AML-193 (cell line): Measurements from ENCODE around the gene SUGCT.
"Not testable (repeated sequence)": the region's sequence is repeated elsewhere in the genome, so short reads cannot be mapped to it uniquely, and the experiment has no call there.

ENCODE experiments used
- DNase-seq, 2 experiments: peaks; one replicate each; lab custom pipeline; 2025; lab: John Stamatoyannopoulos, UW

The SUGCT gene

DNA sequence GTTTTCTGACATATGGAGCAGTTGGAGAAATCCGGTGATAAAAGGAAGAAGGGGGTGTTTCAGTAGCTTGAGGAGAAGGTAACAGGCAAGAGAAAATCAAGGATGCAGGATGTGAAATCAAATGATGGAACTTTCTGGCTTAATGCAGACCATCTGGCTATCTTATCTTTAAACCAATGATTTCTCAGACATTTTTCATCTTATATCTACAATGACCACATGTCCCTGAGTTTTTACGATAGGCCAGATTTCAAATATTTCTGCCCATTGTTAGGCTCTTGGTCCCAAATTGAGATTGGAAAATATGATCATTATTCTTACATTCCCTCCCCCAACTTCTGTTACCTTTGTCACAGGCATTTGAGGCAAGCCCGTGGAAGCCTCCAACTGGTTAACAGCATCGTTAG, 486.8 kb downstream of the SUGCT start:
- no peak for DNase-seq

DNA sequence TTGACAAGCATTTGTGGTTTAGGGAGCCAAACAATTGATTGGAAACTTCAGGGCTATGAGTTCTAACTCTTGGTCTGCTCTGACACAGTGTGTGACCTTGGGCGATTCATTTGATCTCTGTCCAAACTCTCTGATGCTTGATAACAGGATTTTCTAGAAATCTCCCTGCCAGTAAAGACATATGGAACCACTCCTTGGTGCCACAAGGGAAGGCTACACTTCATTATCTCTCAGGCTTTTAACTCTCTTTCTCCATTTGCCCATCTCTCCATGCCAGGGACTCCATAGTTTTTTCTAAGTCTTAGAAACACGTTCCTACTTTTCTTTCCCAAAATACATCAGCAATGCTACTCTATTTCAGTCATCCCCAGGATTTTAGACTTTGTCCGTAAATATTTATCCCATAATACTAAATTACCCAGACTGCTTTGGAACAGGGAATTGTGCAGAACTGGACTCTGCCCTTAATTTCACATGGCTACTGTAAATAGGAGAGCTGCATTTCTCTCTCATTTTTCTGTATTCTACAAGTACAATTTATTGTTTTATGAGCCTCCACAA, 488.2 kb downstream of the SUGCT start:
- no peak for DNase-seq

DNA sequence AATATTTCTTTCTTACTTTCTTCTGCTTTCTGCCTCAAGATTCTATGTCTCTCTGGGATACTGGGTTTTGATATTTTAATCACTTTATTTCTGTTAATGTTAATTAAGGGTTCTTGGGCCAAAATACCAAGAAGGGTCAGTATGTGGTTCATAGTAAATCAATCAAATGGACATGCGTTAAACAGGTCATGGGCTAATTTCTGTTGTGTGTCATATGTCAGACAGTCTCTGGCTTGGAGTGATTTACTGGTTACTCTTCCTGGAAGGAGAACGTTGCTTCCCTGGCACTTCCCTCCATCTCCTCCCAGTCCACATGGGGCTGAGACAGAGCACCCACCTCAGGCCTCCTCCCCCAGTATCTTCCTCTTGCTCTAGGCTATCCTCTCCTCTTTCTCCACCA, 489.1 kb downstream of the SUGCT start:
- DNase-seq, result no peak

DNA sequence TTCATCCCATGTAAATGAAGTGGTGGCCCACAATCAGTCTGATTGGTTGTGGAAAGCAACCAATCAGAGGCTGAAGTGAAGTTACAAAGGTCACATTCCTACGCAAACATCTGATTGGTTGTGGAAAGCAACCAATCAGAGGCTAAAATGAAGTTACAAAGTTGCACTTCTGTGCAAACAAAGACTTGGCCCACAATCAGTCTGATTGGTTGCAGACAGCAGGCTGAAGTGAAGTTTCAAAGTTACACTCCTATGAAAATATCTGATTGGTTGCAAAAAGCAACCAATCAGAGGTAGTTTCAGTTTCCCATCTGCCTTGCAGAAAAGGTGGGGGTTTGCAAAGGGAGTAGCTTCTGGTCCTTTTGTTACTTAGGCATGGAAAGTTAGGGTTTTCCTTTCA, 492.6 kb downstream of the SUGCT start:
- not testable (repeated sequence) for DNase-seq

DNA sequence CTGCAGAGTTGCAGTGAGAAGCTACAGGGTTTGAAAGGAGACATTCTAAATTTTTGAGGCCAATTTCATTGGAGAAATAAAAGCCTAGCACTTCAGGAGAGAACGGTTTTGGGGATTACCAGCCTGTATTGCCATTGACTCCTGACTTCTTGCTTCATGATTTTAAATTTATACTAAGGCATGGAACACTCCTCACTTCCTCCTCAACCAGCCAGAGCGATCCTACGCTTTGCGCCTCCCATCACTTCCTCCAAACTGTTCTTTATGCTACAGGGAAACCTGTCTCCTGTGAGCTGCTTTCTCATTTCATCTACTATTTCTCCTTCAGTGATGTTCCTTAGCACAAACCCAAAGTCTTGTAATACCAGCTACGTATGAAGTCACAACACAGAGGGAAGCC, 495.1 kb downstream of the SUGCT start:
- DNase-seq, result no peak

DNA sequence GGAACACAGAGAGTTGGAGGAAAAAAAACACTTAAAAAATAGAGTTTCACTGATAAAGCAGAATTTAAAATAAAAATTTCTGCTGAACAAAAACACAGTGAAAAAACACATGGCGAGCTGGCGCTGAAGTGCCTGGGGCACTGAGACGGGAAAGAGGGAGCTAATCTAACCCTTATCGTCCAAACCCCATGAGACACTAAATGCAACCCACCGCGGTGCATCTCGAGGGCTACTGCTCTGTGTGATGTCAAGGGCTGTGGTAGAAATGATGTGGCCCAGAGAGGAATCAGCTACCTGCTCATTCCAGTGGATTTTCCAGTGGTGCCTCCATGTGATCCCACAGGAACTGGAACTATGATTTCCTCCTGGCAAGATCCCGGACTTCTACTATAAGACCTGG, 499.3 kb downstream of the SUGCT start:
- no peak for DNase-seq

DNA sequence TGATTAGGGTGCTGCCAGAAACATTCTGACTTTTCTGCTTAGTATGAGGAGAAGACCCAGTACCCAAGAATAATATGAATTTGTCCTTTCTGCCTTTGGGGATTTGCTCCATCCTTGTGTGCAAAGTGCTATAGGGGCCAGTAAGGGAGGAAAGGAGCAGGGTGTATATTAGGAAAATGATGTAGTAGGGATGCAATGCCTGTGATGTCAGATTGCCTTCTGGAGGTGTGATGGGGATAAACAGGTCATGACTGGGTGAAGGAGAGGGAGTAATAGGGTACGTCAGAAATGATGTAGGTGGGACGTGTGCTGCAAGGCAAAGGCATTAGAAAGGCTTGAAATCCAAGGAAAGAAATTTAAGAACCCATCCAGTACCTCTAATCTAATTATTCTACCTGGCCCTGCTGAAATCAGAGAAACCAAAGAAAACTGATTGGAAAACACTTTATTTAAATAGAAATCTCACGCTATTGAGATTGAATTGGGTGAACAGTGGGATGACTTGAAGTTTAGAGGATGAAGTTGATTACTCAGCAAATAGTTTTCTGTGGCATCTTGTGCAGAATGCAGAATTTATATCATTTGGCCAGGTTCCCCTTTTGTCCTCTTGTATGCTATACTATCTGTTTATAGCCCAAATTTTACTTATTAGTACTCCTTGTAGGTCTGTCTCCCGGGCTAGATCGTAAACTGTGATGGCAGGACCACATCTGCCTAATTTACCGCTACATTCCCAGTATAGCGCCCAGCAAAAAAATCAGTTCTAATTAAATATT, 503.9 kb downstream of the SUGCT start:
- no peak for DNase-seq

DNA sequence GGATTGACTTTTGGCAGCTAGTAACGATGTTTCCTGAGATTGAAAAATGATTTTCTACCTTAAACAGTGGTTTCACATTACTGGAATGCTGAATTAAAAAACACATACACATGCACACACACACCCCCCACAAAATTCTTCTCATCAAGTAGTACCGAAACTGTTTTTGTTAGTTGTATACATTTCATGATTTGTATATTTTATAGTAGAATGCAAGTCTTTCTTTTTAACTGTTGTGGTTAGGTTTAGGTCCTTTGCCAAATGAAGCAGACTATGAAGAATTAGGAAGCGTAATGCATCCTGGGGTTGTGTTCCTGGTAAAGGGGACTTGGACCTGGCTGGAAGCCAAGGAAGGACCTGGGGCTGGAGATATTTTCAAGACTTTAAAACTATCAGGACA, 505.8 kb downstream of the SUGCT start:
- no peak for DNase-seq

DNA sequence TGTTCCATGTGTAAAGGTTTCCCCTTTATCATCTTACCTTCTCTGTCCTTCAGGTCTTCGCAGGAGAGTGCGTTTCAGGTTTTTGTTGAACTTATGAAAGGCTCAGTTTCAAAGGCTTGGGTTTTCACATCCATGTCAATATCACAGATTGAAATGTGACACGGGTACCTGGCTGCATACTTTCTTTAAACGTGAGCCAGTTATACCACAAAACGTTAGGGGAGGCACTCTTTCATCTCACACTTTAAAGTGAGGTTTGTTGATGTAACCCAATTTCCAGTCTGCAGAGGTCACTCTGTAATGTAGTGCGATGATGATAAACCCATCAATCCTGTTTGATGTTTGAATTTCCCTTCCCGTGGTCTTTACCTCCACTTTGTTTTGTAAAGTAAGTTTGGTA, 506.9 kb downstream of the SUGCT start:
- no peak for DNase-seq

DNA sequence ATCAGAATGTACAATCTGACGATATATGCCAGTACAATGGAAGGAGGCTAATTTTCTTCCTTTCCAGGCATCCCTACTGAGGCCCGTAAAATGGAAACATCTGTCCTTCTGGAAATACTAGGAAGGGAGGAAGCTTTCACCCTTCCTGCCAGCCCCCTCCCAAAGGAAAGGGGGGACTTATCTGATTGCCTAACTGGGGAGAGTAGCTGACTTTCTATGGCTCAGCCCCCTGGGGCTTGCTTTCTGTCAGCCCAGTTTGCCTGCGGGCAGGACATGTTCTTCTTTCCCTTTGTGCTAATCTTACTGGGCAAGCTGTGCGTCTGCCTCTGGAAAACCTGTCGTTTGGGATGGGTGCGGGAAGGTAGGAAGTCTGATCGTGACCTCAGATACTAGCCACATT, 508.9 kb downstream of the SUGCT start:
- no peak for DNase-seq

DNA sequence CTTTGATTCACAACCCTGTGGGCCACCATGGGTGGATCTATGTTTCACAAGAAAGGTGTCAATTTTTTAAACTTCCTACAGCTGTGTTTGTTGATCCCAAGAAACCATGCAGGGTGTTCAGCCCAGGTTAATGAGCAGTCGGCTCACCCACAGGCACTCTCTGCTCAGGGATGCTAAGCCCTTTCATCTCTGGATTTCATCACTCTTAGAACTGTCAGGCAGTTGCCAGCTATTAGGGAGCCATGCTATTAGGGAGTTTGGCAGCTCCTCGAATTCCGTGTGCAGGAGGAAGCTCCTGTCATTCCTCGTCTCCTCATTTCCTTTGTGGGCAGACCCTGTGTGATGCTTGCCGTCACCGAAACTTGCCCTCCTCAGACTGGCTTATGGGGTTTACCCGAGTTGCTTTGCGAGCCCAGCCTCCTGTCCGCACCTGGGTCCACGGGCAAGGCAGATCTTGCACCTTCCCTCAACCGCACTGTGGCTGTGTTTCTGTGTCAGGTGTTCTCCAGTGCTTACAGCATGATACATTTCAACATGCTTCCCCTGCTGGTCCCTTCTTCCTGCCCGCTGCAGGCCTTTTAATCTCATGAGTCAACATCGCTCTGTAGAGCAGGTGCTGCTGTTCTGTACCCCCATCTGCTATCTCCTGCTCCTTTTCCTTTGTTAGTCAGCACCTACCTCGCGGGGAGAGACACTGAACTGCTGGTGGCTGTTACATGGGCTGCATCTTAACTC, 509.8 kb downstream of the SUGCT start:
- no peak for DNase-seq

DNA sequence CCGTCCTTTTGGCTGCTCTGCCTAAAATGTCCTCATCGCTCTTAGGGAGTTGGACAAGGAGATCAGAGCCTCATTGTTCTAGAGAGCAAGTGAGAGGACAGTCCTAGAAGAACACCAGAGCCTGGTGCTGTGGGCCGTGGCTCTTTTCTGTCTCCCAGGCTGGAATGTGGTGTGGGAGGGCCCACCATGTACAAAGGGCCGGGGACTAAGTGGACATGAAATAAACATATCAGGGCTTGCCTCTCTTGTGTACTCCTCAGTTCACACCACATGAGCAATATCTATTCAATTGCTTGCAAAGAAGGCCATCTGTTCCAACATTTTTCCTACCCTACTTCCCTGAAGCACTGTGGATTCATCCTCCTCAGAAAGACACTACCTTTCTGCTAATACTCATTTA, 510.4 kb downstream of the SUGCT start:
- no peak for DNase-seq

DNA sequence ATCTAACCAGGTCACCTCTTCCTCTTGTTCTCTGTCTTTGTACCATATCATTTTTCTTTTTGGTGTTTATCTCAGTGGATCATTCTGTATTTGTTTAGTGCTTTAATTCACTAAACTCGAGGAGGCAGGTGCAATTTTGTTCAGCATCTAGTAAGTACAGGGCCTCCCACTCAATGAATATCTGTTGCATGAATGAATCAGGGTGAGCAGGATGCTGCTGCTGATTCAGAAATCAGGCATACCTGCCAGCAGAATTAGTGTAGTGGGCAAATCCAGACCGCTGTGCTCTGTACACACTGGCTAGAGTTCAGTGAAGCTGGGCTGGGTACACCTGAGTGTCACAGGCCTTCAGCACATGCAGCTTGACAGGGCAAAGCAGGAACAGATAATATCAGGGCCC, 511.9 kb downstream of the SUGCT start:
- DNase-seq, result no peak

DNA sequence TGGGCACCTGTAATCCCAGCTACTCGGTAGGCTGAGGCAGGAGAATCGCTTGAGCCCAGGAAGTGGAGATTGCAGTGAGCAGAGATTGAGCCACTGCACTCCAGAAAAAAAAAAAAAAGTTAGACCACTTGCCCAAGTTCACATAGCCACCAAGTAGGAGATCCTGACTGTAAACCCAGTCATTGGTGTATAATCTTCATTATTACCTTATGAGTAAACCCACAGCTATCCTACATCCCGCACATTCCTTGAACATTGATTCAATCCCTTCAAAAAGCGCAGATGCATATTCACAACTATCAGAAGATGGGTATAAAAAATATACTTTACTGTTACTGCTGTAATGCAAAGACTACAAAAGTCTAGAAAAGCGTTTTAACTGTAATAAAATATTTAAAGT, 512.9 kb downstream of the SUGCT start:
- DNase-seq, result no peak

DNA sequence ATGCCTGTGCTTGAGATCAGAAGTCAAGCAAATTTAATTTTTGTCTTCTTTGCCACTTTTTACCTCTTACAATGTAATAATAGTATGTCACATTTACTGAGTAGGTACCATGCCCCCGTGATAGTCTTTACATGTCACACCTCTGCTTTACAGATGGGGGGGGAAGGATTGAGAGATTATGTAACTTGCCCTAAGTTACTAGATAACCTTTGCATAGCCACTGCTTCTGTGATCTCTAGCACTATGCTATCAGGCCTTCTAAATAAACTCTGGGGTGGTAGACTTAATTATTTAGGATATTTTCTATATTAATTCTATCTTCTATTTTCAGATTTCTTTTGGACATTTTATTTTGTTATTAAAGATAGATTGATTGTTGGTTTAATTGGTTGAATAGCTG, 514.4 kb downstream of the SUGCT start:
- DNase-seq, result no peak

DNA sequence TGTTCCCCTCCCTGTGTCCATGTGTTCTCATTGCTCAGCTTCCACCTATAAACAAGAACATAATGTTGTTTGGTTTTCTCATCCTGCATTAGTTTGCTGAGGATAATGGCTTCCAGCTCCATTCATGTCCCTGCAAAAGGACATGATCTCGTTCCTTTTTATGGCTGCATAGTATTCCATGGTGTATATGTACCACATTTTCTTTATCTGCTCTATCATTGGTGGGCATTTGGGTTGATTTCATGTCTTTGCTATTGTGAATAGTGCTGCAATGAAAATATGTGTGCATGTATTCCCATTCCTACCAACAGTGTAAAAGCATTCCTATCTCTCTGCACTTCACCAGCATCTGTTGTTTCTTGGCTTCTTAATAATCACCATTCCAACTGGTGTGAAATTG, 516.1 kb downstream of the SUGCT start:
- DNase-seq, result not testable (repeated sequence)

DNA sequence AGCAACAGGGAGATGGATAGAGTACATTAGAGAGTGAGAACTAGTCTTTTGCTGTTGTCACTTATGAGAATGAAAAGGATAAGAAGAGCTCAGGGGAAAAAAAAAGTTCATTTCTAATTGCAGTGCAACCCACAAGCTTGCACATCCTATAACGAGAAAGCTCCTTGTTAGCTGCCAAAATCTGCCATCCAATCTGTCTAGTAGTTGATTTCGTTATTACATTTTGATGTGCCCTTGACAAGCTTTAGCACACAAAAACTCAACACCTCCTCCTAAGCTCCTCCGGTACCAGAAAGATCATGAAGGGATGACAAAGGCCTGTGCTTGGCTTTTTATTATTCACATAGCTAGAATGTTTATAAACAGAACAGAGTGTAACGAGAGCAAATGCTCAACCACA, 519.4 kb downstream of the SUGCT start:
- no peak for DNase-seq

DNA sequence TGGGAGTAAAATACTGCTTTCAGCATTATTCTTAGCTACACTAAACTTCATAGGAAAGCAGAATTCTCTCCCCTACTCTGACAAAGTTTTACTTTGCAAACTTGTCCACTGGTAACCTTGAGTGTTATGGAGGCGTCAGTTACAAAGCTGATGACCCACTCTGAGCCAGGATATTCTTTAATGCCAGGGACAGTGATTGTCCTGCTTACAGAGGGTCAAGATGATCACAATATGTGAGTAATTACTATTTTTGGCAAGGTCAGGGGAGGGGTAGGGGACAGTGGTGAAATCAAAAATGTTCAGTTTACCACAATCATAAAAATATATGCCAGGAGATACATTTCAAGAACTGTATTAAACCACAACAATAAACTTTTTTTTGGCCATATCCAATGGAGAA, 520.6 kb downstream of the SUGCT start:
- no peak for DNase-seq

DNA sequence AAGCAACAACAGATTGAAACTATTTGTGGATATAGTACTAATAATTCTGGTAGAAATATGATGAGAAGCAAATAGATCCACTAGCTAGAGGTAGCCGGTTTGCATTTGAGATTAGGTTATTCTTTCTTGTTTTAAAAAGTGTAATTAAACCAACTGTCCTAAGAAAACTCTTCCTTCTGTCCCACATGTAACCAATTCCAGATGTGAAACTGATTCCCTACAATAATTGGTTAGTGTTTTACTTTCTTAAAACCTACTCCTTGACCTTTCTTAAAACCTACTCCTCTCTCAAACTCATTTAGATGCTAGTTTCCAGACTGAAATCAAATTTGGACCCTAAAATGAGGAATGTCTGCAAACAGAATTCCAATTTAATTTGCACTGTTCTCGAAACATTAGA, 521.5 kb downstream of the SUGCT start:
- no peak for DNase-seq

DNA sequence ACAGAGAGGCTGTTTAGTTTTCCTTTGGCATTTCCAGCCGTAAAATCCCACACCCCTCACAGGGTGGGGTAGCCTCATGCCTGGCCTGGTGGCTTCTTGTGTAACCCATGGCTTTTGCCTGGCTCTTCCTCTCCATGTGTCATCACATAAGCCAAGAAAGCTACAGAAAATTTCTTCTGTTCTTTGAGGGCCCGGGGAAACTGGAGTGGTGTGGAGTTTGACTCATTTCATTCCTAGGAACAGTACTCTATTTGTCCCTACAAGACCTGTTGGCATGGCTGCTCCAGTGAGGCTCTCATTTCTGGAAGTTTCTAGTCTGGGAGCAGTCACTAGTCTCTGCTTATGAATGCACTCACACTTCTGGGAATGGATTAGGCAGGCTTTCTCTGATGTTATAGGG, 523.9 kb downstream of the SUGCT start:
- DNase-seq, result no peak

DNA sequence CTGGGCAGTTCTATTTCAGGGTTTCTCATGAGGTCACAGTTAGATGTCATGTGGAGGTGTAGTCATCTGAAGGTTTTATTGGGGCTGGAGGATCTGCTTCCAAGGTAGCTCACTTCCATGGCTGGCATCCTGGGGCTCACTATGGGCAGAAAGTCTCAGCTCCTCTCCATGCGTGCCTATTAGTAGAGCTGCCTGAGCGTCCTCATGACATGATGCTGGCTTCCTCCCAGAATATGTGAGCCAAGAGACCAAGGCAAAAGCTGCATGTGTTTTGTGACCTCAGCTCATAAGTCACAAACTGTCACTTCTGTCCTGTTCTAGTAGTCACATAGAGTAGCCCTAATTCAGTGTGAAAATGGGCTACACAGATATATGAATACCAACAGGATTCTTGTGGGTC, 524.4 kb downstream of the SUGCT start:
- DNase-seq, result no peak

DNA sequence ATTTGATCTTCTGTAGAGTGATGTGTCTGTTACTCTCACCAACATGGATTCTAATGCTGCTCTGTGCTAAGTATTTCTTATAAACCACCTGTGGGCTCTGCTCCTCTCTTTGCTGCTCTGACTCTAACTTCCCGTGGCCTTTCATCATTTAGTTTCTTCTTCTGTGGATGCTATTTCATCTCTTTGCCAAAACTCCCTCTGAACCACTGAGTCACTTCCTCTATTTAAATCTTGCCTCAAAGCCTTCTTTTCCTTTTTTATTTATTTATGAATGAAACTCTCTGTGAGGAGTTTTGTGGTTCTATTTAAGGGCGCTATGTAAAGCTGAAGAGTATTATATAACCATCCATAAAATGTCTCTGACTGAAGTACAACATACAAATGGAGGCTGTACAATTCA, 538.5 kb downstream of the SUGCT start:
- no peak for DNase-seq

DNA sequence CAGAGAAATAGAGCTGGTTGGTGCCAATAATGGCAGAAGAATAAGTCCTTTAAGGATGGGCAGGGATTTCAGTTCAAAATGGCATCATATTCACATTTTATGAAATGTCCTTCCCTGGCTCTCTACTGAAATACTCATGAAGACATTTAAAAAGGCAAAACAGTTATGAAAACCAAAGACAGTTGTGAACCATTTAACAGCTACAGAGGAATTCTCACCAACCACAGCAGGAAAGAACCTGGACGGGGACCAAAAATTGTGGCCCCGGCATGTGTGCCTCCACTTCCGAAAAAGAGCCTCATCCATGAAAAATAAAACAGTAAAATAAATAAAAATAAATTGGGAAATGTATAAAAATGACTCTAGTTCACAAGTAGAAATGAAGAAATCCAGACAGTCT, 539.5 kb downstream of the SUGCT start:
- no peak for DNase-seq

DNA sequence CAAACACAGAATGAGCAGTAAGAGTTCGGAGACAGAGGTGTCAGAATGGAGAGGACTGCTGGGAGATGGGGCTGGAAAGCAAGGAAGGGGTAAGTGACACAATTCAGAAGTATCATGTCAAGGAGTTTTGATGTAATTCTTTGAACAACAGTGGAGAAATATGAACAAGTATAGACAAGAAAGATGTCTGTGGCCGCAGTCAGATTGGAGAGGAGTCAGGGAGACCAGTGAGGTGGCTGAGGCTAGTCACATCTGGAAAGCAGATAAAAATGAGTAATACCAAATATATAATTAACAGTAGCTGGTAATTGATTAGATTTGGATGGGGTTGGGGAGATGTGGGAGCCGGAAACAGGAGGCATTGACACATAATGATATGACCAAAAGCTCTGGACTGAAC, 540.9 kb downstream of the SUGCT start:
- DNase-seq, result no peak
